HG02943 (cell line): Measurements from ENCODE around the gene PDE1C.
A peak's percentile ranks its signal among the peaks of the same experiment; 100 is the strongest.

Source experiments
- ATAC-seq: cut with Tn5 transposase; IDR thresholded peaks from one replicate; pipeline ENCODE4 v1.9.1; 2021; ENCODE audit warnings: mild to moderate bottlenecking, low read depth, moderate library complexity; ENCODE audit not compliant: unreplicated experiment

The PDE1C gene

DNA sequence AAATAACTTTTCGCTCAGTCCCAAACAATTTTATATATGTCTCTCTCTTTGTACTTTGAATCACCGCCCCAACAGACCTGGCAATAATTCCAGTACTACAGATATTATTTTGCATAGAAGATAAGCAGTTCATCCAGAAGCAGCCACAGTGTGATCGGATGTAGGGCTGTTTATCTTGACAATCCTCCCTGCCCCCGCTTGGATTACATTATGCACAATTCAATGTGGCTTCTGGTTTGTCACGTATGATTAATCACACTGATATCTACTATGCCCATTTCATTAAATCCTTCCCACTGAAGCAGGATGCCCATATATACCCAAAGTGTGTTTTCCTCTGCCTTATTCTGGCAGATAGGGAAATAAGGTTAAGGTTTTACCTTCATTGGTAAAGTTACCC is 115.2 kb downstream of the PDE1C start:
- no peak for ATAC-seq

DNA sequence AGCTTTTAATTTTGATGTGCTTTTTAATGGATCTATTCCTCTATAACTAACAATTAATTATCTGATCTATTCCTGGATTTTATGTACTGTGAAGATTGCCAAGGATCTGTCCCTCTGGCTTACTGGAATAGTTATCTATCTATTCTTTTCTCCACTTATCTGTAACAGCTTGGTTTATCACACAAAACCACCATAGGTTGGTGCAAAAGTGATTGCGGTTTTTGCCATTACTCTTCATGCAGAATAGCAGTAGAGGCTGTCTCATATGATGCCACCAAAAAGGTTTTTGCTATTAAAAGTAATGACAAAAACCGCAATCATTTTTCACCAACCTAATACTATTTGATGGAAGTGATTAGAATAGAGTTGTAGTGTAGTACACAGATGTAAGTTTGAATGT is 115.7 kb downstream of the PDE1C start:
- no peak for ATAC-seq

DNA sequence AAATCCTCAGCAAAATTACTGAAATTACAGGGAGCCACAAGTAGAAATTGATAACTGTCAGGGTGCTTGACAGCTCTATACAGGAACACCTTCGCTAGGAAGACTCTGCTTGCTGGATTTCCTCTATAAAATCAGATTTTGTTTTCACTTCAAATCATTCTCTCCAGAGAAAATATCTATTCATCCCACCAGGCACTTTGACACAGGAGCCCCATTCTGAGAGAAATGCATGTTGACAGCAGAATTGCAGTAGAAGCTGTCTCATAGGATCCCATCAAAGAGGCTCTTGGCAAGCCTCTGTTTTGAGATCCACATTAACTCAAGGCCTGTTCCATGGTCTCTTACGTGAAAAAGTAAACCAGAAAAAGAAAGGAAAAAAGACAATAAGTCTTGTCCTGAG is 116.8 kb downstream of the PDE1C start:
- no peak for ATAC-seq

DNA sequence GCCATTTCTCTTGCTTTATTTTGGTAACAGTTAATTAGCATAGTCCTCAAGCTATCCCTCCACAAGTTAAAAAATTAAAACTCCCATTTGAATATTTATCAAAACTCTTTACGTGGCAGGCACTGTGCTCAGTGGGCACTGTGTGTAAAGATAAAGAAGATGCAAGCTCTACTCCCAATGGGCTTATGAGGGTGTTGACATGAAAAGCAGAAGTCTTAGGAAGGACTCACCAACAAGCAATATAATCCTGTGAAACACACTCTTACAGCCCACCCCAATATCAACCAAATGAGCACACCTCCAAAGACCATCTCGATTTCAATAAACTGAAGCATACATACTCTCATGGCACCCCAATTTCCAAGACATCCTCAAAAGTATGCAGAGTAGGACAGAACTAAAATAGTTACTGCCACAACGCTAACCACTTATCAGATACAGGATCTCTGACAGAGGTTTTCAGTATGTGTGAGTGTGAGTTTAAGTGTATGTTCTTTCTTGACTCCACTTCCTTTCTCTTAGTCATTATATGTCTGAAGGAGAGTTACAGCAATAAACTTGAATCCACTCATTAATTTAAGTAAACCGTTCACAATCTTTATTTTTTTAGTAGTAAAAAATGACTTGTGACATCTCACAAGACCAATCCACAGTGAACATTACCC is 120.0 kb downstream of the PDE1C start:
- no peak for ATAC-seq

DNA sequence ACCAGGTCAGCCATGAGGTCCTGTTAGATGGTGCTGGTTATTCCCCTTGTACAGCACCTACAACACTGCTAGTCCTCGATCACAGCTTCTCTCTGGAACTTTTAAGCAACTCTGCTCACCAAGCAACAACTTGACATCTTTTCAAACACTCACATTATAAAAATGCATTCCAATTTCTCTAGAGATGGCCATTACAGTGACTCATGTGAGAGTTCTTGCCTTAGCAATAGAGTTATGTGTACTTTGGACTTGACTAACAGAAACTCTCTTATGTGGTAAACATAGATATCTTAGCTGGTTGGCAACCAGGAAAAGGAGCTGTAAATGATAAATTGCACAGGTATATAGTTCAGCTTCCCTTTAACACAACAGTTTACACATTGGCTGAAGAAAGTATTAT is 122.2 kb downstream of the PDE1C start:
- peak; percentile 61 for ATAC-seq

DNA sequence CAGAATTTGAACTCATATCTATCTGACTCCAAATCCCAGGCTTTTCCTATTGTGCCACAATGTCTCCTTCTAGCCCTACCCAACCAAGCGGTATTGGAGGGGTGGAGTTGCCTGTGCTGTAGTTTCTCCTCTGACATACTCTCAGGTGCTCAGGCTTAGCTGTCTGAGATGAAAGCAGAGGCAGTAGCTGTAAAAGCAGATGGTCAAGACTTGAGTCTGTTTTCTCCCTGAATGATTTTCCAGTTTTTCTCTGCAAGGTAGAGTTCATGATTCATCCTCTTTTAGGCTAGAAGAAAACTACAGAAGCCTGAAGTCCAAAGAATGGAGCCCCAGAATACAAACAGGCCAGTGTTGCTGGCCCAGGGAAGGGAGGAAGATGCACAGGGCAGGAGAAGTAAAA is 130.0 kb downstream of the PDE1C start:
- ATAC-seq = no peak

DNA sequence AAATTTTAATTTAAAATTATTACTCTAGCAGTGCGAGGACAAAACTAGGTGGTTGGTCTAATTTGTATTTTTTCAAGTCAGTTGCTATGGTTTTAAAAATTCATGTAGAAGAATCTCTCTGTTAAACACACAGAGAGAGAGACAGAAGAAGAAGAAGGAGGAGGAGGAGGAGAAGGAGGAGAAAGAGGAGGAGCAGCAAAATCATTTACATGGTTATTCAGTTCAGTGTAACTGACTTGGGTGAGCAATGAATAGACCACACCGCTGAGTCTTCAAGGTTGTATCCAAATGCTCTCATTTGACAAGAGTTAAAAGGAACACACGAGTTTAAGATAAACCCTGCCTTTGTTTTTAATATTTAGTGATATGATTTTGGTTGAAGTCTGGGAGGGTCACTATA is 131.1 kb downstream of the PDE1C start:
- ATAC-seq = no peak

DNA sequence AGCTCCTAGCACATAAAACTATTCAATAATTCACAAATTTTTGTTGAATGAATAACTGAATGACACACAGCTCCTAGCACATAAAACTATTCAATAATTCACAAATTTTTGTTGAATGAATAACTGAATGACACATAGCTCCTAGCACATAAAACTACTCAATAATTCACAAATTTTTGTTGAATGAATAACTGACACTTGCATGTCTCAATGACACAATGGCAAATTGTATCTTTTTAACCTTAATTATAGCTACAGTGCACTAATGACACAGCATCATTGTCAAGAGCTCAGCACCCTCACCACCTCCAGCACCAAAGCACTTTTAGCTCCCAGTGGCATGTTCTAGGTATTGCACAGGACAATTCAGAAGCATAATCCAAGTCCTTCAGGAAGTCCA is 131.6 kb downstream of the PDE1C start:
- no peak for ATAC-seq

DNA sequence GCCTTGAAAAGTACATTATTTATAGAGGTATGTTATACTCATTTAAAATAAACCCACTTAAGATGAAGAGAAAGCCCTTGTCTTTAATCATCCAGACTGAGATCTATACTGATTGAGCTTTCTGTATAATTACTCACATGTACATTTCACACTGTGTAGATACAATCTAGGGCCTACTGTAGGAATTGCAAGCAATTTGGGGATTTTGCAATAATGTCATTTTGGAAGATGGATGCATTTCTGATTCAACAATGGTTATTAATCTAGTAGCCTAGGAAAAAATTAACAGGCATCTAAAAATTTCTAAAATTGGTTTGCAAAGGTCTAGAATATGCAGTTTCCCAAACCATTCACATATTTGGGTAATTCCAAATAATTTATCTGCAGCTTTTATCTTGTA is 132.2 kb downstream of the PDE1C start:
- ATAC-seq = no peak

DNA sequence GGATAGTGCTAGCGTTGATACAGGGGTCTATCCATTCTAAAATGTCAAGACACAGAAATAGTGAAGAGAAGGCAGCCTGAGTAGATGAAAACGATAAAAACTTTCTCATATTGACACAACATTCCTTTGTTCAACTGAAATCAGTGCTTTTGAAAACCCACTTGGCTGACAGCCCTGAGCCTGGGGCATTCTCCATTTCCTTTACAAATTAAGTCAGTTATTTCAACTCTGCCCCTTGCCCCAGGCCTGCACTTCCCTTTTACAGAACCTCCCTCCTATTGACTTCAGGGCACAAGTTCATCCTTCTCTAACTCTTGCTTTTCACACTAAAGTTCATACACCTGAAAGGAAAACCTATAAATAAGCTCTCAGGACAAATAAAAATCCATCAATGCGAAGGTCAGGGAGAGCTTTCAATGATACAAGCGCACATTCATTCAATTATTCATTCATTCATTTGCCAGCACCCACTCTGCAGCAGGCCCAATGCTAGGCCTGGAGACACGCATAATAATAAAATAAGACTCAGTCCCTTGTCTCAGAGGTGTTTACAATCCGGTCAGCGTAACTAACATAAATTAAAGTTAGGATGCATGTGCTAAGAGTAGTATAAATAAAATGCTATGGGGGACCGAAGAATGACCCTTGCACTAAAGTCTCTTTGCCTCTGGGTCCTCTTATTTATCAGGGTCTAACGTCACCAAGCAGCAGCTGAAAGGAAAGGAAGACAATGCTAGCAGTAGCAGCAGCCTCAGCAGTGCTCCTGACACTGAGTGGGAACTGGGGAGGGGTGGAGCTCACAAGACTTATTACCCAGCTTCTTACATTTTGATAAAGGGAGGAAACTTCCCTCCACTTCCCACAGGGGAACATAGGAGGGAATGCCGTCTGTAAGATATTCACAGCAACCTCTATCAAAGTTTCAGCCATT is 134.8 kb downstream of the PDE1C start:
- ATAC-seq = no peak

DNA sequence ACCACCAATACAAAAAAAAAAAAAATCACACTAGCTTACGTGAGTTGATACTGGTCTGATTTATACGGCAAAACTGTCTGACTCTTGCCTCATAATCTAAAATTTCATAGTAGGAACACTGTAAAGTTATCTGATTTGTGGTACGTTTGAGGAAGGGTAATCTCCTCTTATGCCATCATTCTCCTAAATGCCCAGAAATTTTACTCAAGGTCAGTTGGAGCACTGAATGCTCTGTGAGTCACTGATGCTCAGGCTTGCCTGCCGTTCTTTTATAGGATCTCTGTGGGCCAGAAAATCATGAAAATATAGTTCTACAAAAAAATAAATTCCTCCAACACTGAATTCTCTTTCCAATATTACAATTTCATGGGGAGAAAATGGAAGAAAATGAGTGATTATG is 135.7 kb downstream of the PDE1C start:
- no peak for ATAC-seq

DNA sequence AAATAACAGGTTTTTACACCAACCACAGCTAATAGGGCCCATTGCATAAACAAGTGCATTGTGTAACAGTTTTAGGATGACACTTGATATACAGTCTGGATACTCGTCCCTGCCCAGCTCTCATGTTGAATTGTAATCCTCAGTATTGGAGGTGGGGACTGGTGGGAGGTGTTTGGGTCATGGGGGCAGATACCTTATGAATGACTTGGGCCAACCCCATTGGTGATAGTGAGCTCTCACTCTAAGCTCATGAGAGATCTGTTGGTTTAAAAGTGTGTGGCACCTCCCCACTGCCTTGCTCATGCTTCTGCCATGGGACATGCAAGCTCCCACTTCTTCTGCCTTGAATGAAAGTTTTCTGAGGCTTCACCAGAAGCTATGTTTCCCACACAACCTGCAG is 136.7 kb downstream of the PDE1C start:
- ATAC-seq = no peak

DNA sequence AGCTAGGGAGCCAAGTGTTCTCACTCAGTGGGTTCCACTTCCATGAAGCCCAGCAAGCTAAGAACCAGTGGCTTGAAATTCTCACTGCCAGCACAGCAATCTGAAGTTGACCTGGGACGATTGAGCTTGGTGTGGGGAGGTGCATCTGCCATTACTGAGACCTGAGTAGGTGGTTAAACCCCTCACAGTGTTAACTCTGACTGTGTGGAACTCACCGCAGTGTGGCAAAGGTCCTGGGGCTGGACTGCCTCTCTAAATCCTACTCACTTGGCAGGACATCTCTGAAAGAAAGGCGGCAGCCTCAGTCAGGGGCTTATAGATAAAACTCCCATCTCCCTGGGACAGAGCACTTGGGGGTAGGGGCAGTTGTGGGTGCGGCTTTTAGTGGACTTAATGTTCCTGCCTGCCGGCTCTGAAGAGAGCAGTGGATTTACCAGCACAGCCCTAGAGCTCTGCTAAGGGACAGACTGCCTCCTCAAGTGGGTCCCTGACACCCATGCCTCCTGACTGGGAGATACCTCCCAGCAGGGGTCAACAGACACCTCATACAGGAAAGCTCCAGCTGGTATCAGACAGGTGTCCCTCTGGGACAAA is 143.1 kb downstream of the PDE1C start:
- ATAC-seq = no peak

DNA sequence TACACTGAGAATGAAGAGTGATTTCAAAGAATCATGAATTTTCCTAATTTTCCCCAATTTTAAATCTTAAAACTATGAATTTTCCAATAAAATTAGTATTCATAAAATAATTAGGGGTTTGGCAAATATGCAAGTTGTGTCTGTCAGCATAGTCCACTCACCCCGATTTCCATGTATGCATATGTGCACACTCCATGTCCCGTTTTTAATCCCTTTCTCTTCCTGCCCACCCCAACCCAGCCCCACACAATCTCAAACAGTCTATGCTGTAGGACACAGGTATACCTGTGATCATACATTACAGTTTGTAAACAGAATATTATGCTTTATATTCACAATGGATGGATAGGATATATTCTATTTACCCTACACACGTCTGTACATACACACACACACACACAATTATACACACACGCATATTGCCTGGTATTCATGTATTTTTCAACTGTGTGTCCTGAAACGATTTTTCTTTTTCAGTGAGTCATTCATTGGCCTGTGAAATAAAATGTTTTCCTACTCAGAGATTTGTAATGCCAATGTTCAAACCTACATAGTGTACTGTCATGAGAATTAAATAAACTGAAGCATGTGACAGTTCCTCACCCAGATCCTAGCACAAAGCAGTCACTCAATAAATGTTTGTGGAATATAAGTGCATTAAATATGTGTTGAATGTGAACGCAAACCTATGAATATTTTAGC is 144.3 kb downstream of the PDE1C start:
- no peak for ATAC-seq

DNA sequence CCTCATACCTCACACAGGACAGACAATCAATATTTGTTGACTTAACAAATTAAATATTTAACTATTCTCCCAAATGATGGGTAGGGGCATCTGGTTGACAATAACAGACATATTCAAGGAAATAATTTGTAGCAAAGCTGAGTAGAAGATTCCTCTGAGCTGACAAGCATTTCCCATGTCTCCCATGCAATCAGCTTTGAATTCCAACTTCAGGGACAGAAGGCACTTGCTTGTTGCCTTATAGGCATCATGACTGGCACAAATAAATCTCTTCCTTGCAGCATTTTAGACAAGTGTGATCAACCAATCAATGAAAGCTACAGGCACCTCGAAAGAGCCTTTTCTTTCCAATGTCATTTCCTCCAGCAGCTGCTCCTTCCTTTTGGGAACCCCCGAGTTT is 146.0 kb downstream of the PDE1C start:
- no peak for ATAC-seq

DNA sequence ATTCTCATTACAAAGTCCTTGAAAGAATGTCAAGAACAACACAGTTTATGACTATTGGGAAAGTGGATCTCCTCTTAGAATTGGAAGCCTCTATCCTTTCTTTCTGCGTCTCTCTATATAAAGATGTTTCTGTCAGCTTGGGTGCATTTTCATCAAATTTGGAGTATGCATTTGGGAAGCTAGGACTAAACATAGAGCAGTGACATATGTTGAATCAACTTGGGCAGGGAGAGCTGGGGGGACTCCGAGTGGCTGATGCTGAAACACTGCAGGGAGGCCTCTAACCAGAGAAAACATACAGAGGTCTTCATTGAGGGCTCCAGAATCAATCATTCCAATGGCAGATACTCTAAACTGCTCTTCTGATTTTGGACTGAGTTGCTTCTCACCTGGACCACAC is 147.4 kb downstream of the PDE1C start:
- no peak for ATAC-seq

DNA sequence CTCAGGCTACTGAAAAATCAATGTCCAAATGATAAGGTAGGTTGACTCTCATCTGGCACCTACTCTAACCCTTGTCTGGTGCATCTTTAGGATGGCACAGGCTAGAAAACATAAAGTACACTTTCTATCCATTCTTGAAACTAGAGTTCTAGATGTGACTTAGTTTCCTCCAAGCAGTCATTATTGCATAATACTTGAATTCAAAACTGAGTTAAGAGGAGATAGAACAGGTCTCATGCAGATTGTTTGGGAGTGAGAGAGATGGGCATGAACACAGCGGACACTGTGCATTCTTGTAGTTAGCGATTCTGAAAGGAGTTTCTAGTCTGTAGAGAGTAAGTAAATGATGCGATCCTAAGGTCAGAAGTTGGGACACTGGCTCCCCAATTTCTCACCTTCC is 149.2 kb downstream of the PDE1C start:
- ATAC-seq = no peak

DNA sequence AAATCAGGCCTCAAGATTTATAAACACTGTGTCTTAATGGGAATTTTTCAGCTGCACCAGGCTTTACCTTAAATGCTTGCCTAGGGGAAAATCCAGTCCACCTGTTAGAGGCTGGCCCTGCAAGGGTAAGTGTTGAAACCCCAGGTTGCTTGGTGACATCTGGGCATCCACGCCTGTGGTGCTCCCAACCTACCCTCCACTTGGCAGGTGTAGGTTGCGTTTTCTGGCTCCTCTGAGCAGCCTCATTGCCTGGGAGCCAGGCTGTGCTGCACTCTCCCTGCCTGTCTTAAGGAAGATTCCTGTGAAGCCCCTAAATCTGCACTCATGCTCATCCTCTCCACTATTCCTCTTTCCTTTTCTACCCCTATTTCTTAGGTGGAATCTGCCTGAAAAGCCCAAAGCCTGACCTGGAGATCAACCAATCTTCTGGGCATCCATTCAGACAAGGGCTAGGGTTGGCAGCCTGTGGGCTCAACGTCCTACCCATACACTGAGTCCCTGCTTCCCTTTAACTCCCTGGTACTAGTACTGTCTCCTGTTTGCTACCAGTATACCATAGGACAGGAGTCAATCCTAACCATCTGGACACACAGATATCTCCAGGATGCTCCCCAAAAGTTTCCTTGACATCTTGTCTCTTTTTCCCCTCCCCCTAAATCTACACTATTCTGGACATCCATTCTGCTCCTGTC is 150.4 kb downstream of the PDE1C start:
- no peak for ATAC-seq

DNA sequence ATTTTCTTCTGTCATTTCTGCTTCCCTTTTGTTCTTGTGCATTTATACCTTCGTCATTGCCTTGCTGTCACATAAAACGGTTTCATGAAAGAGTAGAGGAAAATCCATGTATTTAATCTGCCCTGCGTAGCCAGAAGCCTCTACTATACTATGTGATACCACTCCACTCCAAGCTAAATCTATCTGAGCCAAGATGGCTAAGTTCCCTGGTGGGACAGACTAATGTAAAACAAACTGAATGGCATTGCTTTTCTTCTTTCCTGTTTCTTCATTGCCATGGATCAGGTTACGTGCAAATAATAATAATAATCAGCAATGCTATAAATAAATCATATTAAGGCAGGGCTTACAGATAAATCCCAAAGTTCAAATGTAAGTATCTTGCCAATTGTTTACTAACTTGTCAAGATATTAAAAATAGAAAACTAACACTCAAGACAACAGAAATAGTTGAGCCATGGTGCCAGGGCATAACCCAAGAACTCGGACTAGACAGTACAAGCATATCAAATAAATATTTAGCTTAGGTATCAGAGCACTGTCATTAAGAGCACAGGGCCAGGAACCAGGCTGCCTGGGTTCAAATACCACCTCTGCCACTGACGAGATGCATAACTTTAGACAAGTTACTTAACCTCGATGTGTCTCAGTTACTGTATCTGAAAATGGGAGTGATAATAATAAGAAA is 151.4 kb downstream of the PDE1C start:
- no peak for ATAC-seq

DNA sequence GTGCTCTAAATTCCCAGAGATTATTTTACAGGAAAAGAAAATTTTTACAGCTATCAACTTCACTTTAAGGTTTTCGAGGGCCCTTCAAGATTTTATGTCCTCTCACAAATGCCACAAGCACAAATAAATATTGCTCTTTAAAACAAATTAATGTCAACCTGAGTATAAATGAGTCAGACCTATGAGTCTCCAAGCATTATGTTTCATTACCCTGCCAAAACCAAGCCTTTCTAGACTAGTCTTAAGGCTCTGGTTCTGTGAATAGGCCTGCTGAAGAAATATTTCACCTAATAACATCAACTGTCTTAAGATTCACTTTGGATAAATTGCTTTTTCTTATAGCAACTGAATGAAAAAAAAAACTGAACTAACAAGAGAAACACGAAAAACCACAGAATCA is 153.0 kb downstream of the PDE1C start:
- no peak for ATAC-seq
